LoVo (cell line): ENCODE results near the gene RNF43.
"Not testable (repeated sequence)": the region's sequence is repeated elsewhere in the genome, so short reads cannot be mapped to it uniquely, and the experiment has no call there.

Source experiments
- DNase-seq: peaks from one replicate; pipeline ENCODE4 v3.0.0-alpha.2; 2016; ENCODE audit warnings: low spot score

Gene RNF43

DNA sequence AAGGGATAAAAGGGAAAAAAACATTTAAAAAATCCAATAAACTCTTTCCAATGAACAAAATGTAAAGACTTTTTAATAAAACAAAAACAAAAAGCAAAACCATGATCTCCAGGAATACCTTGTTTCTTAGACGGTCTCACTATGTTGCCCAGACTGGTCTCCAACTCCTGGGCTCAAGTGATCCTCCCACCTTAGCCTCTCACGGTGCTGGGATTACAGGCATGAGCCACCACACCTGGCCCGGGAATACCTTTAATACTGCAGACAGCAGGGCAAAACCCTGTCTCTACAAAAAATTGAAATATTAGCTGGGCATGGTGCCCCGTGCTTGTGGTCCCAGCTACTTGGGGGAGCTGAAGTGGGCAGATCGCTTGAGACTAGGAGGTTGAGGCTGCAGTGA lies 7.9 kb downstream of the RNF43 start:
- DNase-seq: no peak

DNA sequence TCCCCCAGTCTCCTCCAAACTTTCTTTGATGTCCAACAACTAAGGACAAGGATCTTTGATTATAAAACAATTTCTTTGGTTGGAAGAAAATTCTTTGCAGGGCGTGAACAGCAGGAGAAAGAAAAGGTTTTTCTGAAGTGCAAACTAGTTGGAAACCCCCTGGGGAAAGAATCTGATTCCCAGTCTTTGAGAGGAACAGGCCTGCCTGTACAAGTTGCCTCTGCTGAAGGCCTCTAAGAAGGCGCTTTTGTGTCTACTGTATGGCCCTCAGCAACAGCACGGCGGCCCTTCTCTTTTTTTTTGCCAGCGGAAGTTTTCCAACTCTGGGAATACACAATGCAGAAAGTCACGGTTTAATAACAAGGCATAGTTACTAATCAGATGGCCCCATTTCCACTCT lies 14.0 kb downstream of the RNF43 start:
- DNase-seq: no peak

GRCh38 chr17:58402679-58403078 lies 14.7 kb downstream of the RNF43 start:
- DNase-seq: peak; percentile 66

DNA sequence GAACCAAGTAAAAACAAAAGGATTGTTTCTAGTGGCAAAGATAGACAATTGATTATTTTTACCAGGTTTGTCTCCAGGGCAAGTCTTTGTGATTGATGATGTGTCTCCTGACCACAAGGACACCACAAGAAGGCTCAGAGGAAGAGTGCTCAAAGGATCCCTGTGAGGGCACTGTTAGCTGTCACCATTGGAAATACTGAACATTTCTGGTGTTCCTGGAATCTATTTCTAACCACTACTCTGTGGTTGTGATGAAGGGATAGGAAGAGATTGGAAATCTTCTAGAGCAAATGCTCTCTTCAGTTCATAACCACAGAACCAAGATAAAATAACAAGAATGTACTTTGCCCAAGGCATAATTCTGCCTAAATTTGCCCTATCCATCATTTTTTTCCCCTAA lies 15.3 kb downstream of the RNF43 start:
- no peak for DNase-seq

DNA sequence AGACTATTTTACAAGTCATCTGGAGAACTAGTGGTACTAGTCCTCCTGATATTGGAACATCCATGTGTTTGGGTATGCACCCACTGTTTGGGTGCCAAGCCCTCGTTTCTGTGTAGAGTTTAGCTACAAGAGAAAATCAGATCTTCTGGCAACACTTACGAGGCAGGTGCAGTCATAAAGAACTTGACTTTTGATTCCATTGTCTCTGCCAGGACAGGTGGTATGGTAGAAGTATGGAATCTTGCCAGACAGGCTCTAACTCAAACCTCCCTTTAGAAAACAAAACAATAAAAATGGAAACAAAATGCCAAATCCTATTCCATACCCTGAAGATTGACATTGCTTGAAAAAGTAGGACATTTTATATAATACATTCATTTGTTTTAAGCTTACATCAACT lies 16.0 kb downstream of the RNF43 start:
- DNase-seq: no peak

- DNase-seq: no peak
Observed at GRCh38 chr17:58400826-58401225, 16.5 kb downstream of the RNF43 start.

DNA sequence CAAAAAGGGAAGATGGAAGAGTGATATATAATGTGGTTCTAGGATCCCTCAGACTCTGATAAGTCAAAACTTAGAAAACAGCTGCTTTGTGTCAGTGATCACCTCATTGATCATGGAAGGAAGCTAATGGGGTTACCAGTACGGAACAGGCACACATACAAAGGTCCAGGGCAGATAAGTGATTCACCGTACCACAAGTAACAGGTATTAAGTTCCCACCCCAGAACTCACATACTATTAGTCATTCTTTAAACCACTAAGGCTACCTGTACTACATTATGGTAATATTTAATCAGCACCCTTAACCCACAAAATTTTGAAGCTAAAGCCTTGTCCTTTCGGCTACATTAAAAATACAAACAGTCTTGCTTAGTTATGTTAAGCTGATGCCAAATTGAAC lies 17.4 kb downstream of the RNF43 start:
- no peak for DNase-seq

- DNase-seq: no peak
Observed at GRCh38 chr17:58398574-58399266, 18.6 kb downstream of the RNF43 start.

DNA sequence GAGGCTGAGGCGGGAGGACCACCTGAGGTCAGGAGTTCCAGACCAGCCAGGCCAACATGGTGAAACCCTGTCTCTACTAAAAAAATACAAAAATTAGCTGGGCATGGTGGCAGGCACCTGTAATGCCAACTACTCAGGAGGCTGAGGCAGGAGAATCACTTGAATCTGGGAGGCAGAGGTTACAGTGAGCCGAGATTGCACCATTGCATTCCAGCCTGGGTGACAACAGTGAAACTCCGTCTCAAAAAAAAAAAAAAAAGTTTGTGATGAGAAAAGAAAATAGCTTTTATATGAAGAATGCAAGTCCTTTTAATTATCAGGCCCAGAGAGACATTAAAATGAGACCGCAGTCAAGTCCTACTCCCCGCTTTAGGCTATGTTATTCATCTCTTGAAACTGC lies 19.9 kb downstream of the RNF43 start:
- not testable (repeated sequence) for DNase-seq

DNA sequence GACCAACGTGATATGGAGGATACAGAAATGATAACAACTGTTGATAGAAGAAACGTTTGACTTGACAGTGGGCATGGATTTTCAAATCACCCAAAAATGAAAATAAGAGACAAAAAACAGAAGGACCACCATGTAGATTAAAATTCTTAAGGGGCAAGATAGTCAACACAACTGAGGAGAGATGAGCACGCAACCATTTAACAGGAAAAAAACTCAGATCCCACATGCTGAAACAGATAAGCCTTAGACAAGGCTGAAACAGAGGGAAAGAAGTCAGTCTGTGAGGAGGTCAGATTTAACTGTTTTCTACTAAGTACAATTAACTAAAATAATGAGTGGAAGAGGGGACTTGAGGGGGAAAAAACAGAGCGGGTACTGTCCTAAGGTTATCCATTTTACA lies 21.2 kb downstream of the RNF43 start:
- no peak for DNase-seq

- peak; percentile 83 for DNase-seq
Observed at GRCh38 chr17:58394534-58395223, 22.7 kb downstream of the RNF43 start.

- peak; percentile 99 for DNase-seq
Observed at GRCh38 chr17:58391302-58391984, 25.9 kb downstream of the RNF43 start.

DNA sequence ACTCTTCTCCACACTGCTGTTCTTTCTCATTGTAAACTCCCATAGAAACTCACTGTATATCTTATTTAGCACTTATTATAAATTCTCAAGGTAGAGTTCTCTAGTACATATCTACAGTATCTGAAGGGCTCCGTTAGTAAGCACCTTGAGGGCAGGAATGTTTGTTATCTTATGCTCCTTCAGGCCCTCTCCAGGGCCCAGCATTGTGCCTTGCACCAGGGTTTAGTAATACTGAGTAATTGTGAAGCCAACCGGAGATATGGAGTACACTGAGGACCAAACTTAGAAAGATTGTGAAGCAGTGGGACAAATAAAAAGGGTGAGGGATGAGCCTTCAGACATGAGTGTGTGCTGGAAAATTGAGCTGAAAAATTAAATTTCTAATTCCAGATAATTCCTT lies 26.4 kb downstream of the RNF43 start:
- DNase-seq: no peak

DNA sequence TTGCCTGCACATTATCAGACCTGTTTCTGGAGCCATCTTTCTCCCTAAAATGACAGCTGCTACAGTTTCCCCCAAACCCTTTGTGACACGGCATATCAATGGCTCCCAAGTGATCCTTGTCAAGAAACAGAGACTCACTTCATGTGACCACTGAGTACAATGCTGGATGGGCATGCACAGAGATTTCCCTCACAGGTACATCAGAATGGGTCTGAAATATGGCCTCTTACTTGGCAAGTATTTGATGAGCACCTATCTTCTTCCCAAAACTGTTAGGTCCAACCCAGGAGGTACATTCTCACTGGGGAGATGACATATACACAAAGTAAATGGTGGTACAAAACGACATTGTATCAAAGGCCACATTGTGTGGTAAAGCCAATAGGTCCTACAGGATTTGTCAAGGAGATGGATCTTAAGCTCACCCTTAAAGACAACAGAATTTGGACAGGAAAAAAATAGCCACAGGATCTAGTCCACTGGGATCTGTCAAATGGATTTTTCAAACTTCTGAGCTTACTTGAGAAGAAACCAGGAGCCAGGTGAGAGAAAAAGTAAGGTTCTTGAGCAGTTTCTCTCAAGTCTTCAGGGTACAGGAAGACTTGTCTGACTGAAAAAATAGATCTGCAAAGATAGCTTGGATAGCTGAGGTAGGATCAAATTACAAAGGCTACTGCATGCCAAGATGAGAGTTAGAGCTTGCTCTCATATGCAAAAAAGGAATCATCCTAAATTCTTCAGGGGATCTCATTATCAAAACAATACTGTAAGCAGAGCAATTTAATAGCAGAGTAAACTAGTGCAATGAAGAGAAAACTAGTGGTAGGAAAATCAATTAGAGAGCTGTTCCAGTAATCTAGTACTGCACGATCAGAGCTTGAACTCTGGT lies 28.8 kb downstream of the RNF43 start:
- no peak for DNase-seq

- DNase-seq: peak; percentile 91
Observed at GRCh38 chr17:58387834-58388233, 29.5 kb downstream of the RNF43 start.

- DNase-seq: no peak
Observed at GRCh38 chr17:58386708-58387107, 30.6 kb downstream of the RNF43 start.

- DNase-seq: no peak
Observed at GRCh38 chr17:58385359-58385899, 31.9 kb downstream of the RNF43 start.

DNA sequence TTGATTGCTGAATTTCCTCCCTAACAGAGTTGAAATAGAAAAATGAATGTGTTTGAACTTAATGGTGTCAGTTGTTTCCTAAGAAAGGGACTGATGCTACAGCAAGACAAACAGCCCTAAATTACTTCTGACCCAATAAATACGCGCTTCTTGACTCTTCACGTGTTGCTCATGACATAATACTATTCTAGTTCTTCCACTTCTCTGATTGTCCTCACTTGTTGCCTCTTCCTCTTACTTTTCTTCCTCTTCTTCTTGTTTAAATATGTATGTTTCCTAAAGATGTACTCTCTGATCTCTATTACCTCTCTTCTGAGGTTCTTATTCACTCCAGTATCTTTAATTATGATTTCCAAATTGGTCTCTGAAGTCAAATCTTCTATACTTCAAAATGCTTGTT lies 32.4 kb downstream of the RNF43 start:
- no peak for DNase-seq

DNA sequence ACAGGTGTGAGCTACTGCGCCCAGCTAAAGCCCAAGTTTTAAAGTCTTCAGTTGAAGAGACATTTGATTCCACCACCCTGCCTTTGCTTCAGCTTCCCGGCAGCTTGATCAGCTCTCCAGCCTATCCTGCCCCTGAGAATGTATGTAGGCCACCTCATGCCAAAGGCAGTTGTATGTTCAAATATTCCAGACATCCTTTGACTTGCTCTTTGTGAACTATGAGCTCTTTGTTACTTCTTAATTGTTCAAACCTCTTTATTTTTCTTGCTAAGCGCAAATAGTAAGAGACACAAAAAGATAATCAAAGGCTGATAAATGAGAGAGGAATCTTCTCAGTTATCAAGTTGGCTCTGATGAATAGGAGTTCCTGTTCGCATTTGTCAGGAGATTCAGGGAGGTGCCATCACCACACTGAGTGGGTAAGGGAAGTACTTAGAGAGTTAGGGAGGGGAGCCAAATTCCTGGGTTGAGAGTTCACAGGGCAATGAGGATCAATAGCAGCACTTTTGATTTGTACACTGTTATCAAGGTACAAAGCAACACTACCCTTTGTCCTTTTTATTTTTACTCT lies 33.4 kb downstream of the RNF43 start:
- no peak for DNase-seq

DNA sequence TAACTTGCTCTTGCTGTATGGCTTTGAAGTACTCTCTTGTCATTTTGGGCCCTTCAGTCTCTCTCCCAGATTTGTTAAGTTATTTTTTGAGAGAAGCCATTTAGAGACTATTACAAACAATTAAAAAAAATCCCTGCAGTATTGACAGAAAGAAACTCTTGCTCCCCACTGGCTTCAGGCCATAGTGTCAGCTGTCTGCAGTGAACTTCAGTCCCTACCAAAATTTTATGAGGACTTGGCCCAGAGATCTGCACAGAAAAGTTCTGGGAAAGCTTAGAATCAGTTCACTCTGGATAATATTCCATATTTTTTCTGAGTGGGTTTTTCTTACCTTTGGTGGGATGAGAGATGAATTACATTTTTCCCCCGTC lies 34.5 kb downstream of the RNF43 start:
- DNase-seq: no peak

DNA sequence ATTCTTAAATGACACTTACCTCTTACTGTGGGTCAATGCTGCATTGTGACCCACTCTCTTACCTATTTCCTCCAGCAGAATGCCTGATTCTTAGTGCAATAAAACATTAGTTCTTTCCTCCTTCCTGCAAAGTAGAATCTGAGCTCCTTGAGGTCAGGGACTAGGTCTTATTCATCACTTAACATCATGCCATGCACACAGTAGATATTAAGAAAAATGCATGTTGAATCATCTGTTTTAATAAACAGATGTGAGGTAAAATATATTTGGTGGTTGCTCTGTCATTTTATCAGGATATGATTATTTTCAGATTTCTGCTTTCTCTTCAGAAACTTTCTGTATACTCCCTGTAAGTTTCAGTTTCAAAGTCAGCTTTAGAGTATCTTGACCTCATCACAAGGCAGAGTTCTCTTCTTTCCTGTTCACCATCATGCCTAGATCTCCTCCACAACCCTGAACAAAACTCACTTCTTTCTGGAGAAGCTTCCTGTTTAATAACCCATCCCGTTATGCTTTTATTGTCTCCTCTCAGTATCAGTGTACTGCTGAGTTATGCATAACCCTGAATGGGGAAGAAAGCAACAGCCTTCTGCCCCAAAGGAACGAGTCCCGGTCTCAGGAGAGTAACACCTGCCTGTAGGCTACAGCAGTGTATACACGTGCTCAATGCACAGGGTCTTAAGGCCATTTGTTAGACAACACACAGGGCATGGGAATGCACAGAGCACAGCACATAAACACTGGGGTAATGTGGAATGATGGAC lies 35.0 kb downstream of the RNF43 start:
- DNase-seq: no peak
